Choroid plexus epithelial cell (primary cell): ENCODE results near the gene MTAP.

Experiments
- DNase-seq: peaks from one replicate; pipeline ENCODE4 v3.0.0-alpha.2; 2010; ENCODE audit warnings: low read depth
- H3K4me3 ChIP-seq: 2 replicates; pipeline ENCODE4 v1.5.1; 2011; ENCODE audit warnings: low read depth, mild to moderate bottlenecking, control low read depth, low read length, moderate library complexity
- TF ChIP-seq, protein P1 (sequence below): conservative IDR thresholded peaks from 2 replicates; pipeline ENCODE4 v1.5.1; 2011; ENCODE audit warnings: low read depth, mild to moderate bottlenecking, control low read depth, inconsistent platforms, low read length, moderate library complexity

The MTAP gene

DNA sequence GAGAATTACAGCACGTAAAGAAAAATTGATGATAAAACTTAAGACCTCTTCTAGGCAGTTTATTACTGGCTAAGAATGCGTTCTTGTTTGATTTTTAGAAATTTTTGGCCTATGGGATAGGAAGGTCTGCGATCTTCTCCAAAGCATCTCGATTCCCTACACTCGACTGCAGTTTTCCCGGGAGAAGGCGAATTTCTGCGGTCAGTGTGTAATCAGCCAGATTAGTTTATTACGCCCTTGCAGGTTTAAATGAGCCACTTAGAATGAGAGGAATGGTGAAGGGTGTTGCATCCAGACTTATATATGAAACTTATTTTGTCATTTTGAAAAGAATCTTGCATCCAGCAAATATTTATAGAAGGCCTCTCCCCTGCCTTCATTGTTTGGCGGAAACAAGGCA, 1.2 kb downstream of the MTAP start:
- peak overlapping the region; percentile 79 for H3K4me3 ChIP-seq
- no peak for DNase-seq
- TF ChIP-seq, protein P1, sequence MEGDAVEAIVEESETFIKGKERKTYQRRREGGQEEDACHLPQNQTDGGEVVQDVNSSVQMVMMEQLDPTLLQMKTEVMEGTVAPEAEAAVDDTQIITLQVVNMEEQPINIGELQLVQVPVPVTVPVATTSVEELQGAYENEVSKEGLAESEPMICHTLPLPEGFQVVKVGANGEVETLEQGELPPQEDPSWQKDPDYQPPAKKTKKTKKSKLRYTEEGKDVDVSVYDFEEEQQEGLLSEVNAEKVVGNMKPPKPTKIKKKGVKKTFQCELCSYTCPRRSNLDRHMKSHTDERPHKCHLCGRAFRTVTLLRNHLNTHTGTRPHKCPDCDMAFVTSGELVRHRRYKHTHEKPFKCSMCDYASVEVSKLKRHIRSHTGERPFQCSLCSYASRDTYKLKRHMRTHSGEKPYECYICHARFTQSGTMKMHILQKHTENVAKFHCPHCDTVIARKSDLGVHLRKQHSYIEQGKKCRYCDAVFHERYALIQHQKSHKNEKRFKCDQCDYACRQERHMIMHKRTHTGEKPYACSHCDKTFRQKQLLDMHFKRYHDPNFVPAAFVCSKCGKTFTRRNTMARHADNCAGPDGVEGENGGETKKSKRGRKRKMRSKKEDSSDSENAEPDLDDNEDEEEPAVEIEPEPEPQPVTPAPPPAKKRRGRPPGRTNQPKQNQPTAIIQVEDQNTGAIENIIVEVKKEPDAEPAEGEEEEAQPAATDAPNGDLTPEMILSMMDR = no peak

DNA sequence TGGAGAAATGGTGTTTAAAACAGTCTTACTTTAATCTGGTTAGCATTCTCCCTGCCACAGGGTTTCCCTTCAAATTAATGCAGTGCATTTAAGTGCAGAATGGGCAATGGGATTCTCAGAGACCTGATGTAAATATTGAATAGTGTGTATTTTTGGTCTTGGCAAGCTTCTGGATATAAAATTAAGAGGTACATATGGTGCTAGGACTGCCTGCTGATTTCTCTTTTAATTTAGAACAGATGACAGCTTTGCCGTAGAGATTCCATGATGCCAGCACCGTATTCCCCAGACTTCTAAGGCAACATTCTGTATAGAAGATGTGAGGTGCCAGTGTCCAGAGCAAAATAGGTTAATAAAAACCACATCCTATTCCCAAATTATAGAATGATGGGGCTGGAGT, 1.9 kb downstream of the MTAP start:
- H3K4me3 ChIP-seq = no peak overlapping the region
- TF ChIP-seq, protein P1 = no peak
- no peak for DNase-seq

DNA sequence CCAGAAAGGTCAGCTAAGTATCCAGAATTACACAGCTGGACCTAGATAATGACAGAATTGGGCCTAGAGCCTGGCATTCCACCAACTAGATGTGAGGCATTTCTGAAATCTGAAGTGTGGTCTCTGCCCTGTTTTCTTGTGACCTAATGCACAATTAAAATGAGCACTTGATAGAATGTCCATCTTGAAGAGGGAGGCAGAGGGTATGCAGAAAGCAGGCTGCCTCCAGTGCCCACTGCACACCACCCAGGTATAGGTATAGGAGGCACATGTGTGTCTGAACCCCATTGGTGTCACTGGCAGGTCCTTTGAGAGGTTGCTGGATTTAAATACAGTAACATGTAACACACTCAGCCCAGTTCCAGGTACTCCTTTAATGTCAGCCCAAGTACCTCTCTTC, 2.4 kb downstream of the MTAP start:
- TF ChIP-seq, protein P1 = no peak
- no peak for DNase-seq
- H3K4me3 ChIP-seq = no peak overlapping the region

DNA sequence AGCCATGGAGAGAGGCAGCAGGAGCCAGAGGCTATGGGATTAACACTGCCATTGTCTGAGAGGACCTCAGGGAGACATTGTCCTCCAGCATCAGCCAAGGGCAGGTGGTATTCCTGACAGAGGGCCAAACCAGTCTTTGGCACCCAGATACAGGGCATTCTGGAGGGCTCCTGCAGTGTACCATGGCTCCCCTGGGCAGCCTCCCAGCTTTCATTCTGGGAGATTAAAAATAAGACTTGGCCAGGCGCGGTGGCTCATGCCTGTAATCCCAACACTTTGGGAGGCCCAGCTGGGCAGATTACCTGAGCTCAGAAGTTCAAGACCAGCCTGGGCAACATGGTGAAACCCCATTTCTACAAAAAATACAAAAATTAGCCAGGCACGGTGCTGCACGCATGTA, 4.2 kb downstream of the MTAP start:
- no peak for DNase-seq
- no peak overlapping the region for H3K4me3 ChIP-seq
- TF ChIP-seq, protein P1 = no peak

DNA sequence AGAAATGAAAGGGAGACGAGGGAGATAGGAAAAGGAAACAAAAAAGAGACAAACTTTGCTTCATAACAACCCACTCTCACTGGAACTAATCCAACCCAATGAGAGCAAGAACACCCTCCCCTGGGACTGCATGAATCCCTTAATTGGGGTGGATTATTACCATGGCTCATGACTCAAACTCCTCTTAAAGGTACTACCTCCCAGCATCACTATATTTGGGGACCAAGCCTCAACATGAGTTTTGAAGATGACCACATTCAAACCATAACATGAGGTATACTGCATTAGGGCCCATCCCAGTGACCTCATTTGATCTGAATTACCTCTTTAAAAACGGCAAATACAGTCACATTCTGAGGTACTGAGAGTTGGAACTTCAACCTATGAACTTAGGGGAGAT, 8.0 kb downstream of the MTAP start:
- TF ChIP-seq, protein P1 = no peak
- no peak overlapping the region for H3K4me3 ChIP-seq
- peak; percentile 43 for DNase-seq

DNA sequence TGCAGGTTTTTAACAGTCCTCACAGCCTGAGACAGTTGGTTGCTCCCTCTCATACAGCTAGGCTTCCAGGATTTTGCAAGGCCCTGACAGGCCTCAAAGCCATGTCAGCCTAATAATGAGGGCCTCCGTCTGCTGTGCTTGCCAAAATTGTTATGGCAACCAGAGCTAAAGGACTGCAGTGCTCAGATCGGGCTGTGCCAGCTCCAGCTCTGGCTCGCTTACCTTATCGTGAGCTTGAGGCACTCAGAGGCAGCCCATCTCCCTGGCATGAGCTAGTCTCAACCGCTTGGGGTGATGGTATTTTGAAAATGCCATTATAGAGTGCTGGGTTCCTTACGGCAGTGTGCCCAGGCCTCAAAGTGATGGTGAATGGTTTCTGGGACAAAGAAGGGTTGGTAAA, 8.4 kb downstream of the MTAP start:
- TF ChIP-seq, protein P1 = no peak
- no peak overlapping the region for H3K4me3 ChIP-seq
- no peak for DNase-seq

DNA sequence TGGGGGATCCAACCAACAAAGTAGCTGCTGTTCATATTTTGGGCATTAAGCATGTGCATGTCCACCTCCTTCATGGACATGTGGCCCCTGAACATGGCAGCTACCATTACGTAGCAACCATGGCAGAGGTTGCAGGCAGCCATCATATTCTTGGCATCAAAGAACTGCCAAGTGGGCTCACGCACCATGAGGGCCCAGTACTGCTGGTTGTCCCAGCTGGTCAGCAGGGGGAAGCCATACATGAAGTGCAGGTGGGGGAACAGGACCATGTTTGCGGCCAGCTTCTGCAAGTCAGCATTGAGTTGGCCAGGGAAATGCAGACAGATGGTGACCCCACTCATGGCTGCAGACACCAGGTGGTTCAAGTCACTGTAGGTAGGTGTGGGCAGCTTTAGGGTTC, 9.5 kb downstream of the MTAP start:
- no peak overlapping the region for H3K4me3 ChIP-seq
- no peak for DNase-seq
- TF ChIP-seq, protein P1 = no peak
